Brain microvascular endothelial cell (primary cell): ENCODE data around the gene MLLT6.
A peak's percentile ranks its signal among the peaks of the same experiment; 100 is the strongest.

Experiments
- DNase-seq: peaks from one replicate; pipeline ENCODE4 v3.0.0-alpha.2; 2020
- H3K27ac ChIP-seq: fragments of 250-450 bp; sonication (Bioruptor Pico); 2 replicates; pipeline ENCODE4 v1.5.1; 2020; ENCODE audit warnings: mild to moderate bottlenecking, moderate library complexity
- H3K27me3 ChIP-seq: fragments of 250-450 bp; sonication (Bioruptor Pico); replicated peaks from 2 replicates; pipeline ENCODE4 v1.5.1; 2020; ENCODE audit warnings: mild to moderate bottlenecking
- H3K36me3 ChIP-seq: fragments of 250-450 bp; sonication (Bioruptor Pico); replicated peaks from 2 replicates; pipeline ENCODE4 v1.5.1; 2020; ENCODE audit warnings: mild to moderate bottlenecking
- H3K4me3 ChIP-seq: 2 replicates; pipeline ENCODE4 v1.5.1; 2011; ENCODE audit warnings: low read depth, mild to moderate bottlenecking, control low read depth, low read length, moderate library complexity
- CTCF ChIP-seq: IDR thresholded peaks from 2 replicates; pipeline ENCODE4 v1.5.1; 2011; ENCODE audit warnings: low read depth, mild to moderate bottlenecking, moderate library complexity, low read length, control low read depth, inconsistent platforms; ENCODE audit errors: missing control alignments
- in situ Hi-C: cut with HindIII; loops from 2 replicates; pipeline ENCODE4 v1.10.0; 2017; ENCODE audit warnings: low sequenced_read_pairs, low pct_ligation_motif_present

MLLT6 gene

DNA sequence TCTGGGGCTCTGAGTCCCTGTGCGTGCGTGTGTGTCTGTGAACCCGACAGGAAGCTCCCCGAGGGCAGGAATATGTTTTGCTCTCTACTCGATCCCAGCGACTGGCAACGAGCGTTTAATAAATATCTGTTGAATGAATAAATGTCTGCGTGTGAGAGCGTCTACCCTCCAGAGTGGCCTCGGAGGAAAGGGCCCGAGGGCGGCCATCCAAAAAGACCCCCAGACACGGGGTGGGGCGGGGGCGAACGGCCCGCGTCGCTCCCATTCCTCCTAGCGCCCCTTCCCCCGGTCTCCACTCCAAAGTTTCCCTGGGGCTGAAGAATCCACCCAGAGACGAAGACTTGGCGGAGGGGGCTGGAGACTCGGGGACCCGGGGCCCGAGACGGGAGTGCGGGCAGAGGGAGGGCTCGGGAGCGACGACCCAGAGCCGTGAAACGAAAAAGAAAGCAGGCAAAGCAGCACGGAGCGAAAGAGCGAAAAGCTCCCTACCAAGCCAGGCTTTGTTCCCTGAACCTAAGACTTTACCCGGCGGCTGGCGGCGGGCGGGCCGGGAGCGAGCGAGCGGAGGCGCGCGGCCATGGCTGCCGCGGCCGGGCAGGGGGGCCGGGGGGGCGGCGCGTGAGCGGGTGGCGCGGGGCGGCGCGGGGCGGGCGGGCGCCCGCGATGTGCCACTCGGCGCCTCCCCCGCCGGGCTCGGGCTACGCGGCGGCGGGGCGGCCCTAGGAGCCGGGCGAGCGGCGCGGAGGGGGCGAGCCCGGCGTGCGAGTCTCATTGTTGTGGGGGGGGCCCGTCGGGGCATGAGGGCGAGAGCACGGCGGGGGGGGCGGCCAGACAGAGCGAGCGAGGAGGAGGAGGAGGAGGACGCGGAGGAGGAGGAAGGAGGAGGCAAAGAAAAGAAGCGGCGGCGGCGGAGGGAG is at the start of gene MLLT6:
TSS of gene MLLT6 (plus strand) at position 668 of the 917 bp plus-strand sequence. CDS start 360 bp downstream, outside the sequence.
- H3K4me3 ChIP-seq: peak within 1 kb of the TSS; percentile 62
- H3K36me3 ChIP-seq: no peaks in the 10 kb centered on the region
- in situ Hi-C loops: no loop called here
- no peak within 1 kb of the TSS for H3K27ac ChIP-seq
- no peaks in the 10 kb centered on the region for H3K27me3 ChIP-seq
- TF ChIP-seq CTCF: no peak
- DNase-seq: peak; percentile 48

DNA sequence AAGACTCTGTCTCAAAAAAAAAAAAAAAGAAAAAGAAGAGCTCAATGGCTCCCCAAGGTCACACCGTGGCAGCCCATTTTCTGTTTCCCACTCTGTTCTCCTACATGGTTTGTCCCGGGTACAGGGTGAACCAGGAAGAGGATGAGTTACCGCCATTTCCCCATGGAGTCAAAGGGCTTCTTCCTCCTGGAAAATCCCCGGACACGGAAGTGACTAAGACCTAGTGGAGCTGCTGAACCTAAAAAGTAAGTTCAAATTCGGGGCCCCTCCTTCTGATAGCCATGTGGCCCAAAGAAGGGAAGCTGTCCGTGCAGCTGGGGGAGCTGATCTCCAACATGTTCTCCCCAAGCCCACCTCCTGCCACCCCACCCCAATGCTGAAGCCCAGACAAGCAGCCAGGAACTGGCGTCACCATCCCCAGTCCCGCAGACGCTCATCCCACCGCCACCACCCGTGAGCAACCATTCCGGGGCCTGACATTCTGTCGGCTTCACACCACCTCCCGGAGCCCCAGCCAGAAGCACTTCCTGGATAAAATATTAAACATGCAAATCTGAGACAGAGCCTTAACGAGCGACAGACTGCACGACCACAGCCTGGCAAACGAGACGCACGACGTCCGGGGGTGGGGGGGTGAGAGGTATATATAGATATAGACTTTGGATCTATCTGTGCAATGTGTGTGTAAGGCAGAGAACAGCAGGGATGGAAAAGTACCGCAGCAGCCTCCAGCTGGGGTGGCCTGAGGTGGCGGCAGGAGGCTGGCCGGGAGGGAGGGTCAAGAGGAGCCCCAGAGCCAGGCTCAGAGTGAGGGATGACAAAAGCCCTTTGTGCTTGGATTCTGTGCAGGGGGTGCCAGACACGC is 47.9 kb upstream of the MLLT6 start:
- no peak for TF ChIP-seq CTCF
- in situ Hi-C loops: no loop called here
- Histone ChIP-seq H3K27ac (no peak overlapping the region), H3K27me3 (peaks cover 14% of the 10 kb centered on the region), H3K4me3 (no peak overlapping the region), H3K36me3 (no peaks in the 10 kb centered on the region)
- no peak for DNase-seq

DNA sequence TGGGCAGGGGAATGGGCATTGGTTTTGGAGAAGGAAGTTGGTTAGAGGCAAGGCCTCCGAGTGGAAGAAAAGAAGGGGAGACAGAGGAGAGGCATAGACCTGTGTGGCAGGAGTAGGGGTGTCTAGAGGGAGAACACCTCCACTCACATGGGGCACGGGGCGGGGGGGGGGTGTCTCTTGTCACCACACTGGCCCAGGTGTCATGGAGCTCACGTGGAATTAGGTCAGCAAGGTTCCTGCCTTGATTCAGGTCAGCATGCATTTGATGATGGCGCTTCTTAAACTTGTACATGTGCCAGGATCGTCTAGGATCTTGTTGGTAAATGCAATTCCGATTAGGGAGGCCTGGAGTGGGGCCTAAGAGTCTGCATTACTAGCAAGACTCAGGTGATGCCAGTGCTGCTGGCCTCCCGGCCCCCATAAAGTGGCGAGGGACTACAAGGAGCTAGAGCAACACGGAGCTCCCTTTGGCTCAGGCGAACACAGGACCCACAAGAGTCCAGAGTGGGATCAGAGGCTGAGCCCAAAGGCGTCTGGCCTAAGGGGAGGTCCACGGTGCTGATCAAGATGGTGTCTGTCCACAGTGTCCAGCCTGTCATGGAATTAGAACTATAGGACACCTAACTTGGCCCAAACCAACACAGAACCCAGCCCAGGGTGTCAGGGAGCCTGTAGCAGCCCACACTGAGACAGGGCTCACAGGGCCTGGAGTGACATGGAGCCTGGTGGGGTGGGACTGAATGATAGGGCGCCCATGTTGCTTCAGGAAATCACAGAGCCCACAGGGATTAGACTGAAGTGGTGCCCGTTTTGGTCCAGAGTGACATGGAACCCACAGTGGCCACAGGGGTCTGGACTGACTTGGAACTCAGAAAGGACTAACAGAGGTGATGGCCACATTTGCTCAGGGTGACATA is 47.0 kb upstream of the MLLT6 start:
- Histone ChIP-seq H3K27me3 (peaks cover 14% of the 10 kb centered on the region), H3K27ac (no peak overlapping the region), H3K4me3 (no peak overlapping the region), H3K36me3 (no peaks in the 10 kb centered on the region)
- no peak for TF ChIP-seq CTCF
- DNase-seq: no peak
- in situ Hi-C loops: no loop called here

GRCh38 chr17:38658741-38659345 is 46.2 kb upstream of the MLLT6 start:
- in situ Hi-C loops: no loop called here
- no peak overlapping the region for H3K4me3 ChIP-seq

More at GRCh38 chr17:38658741-38659345, 46.2 kb upstream of the MLLT6 start:
- H3K27ac ChIP-seq: no peak overlapping the region
- peaks cover 9% of the 10 kb centered on the region for H3K27me3 ChIP-seq
- no peak for DNase-seq
- H3K36me3 ChIP-seq: no peaks in the 10 kb centered on the region
- no peak for TF ChIP-seq CTCF
